Metanephros (tissue), 2 donors: ENCODE measurements around the gene SAMD4B. TPM values are rescaled to one million over a fixed set of nuclear protein-coding genes. Genes with fewer than 3 reads are reported as not detected.

Source experiments
- small RNA-seq: library from RNA; depleted of rRNA; stranded (forward); fragments of <200 nt; gene quantifications from one replicate; pipeline ENCODE3, GENCODE V24; 2014; ENCODE audit warnings: low replicate concordance
- total RNA-seq: library from RNA; depleted of rRNA; stranded (reverse); fragments of >200 nt; gene quantifications from one replicate; pipeline ENCODE4 v1.2.3, GENCODE V29; 2014

The SAMD4B gene
- 87.2 TPM for total RNA-seq

GRCh38 chr19:39341719-39342604, at the start of gene SAMD4B:
Gene SAMD4B, plus strand, starts transcription at chr19:39342421. Its CDS starts 14,473 bp downstream, at chr19:39356894.

GRCh38 chr19:39296055-39296645, 46.1 kb upstream of the SAMD4B start, which contains the start of gene IFNL1:
Gene IFNL1, plus strand, starts transcription at chr19:39296407. Its CDS starts 15 bp downstream, at chr19:39296422.

GRCh38 chr19:39390751-39391437, 48.7 kb downstream of the SAMD4B start, which contains the start of the genes MED29 and PAF1:
Gene MED29, plus strand, starts transcription at chr19:39391378. Its CDS starts 45 bp downstream, at chr19:39391423.
Gene PAF1, minus strand, starts transcription at chr19:39391106. Its CDS starts 242 bp downstream, at chr19:39390864.

GRCh38 chr19:39406656-39407409, 64.6 kb downstream of the SAMD4B start, which contains the start of gene ZFP36:
Gene ZFP36, plus strand, starts transcription at chr19:39406847. Its CDS starts 58 bp downstream, at chr19:39406905.

GRCh38 chr19:39412100-39412866, 70.1 kb downstream of the SAMD4B start, which contains the start of gene PLEKHG2:
Gene PLEKHG2, plus strand, starts transcription at chr19:39412669. Its CDS starts 1,418 bp downstream, at chr19:39414087.

Small RNAs within 50 kb of the gene (small RNA-seq; reads per million reads assigned to genes)
- 0.09 reads per million for gene AC011445.2
- 0.12 reads per million for gene MIR4530
- gene RN7SL566P, result not detected

Other genes with a start within 250 kb of the SAMD4B start
- 38.0 TPM for gene PAK4, start 216.6 kb upstream of the SAMD4B start, total RNA-seq
- gene NCCRP1, start 145.5 kb upstream of the SAMD4B start, total RNA-seq, result 2.3 TPM
- gene SYCN, start 138.2 kb upstream of the SAMD4B start, total RNA-seq, result not detected
- not detected for gene IFNL3, start 97.4 kb upstream of the SAMD4B start, total RNA-seq
- not detected for gene IFNL4, start 93.6 kb upstream of the SAMD4B start, total RNA-seq
- not detected for gene IFNL2, start 74.0 kb upstream of the SAMD4B start, total RNA-seq
- gene IFNL1, start 46.0 kb upstream of the SAMD4B start, total RNA-seq, result not detected
- gene LRFN1, start 21.6 kb upstream of the SAMD4B start, total RNA-seq, result 2.7 TPM
- 19.1 TPM for gene GMFG, start 6.4 kb upstream of the SAMD4B start, total RNA-seq
- gene PAF1, start 48.7 kb downstream of the SAMD4B start, total RNA-seq, result 30.4 TPM
- gene MED29, start 49.0 kb downstream of the SAMD4B start, total RNA-seq, result 58.0 TPM
- 56.6 TPM for gene ZFP36, start 64.4 kb downstream of the SAMD4B start, total RNA-seq
- 76.6 TPM for gene PLEKHG2, start 70.2 kb downstream of the SAMD4B start, total RNA-seq
- 259 TPM for gene RPS16, start 93.5 kb downstream of the SAMD4B start, total RNA-seq
- 57.6 TPM for gene SUPT5H, start 103.2 kb downstream of the SAMD4B start, total RNA-seq
- gene TIMM50, start 138.4 kb downstream of the SAMD4B start, total RNA-seq, result 43.8 TPM
- 0.35 TPM for gene DLL3, start 156.5 kb downstream of the SAMD4B start, total RNA-seq
- 4.7 TPM for gene SELENOV, start 172.7 kb downstream of the SAMD4B start, total RNA-seq
- 4.7 TPM for gene EID2B, start 190.4 kb downstream of the SAMD4B start, total RNA-seq
- gene EID2, start 197.7 kb downstream of the SAMD4B start, total RNA-seq, result 13.2 TPM